WTC11 (cell line): ENCODE measurements around the gene DOK4. TPM values are rescaled to one million over a fixed set of nuclear protein-coding genes. Genes with fewer than 3 reads are reported as not detected.

ENCODE experiments used
- ATAC-seq: fragments of 200-7000 bp; cut with Tn5 transposase; 2 replicates; pipeline ENCODE4 v1.10.0; 2021; ENCODE audit warnings: mild to moderate bottlenecking, moderate library complexity
- CTCF ChIA-PET: fragments of 300-600 bp; sonication (Branson Sonifier 250); formaldehyde crosslinking; loops from one replicate; lab custom pipeline; 2021; ENCODE audit warnings: antibody characterized with exemption; lab: Charles Lee
- POLR2A ChIA-PET: fragments of 350-600 bp; sonication (Branson Sonifier 250); formaldehyde crosslinking; loops from one replicate; lab custom pipeline; 2021; ENCODE audit warnings: antibody characterized with exemption; lab: Charles Lee
- DNase-seq: peaks from one replicate; pipeline ENCODE4 v3.0.0; 2021; ENCODE audit warnings: low spot score
- H3K27ac Mint-ChIP-seq: 2 replicates; pipeline ENCODE4 v1.8.0; 2021; ENCODE audit warnings: mixed read lengths
- H3K27me3 Mint-ChIP-seq: 2 replicates; pipeline ENCODE4 v1.8.0; 2021; ENCODE audit warnings: low read depth, mild to moderate bottlenecking, moderate library complexity, mixed read lengths
- H3K36me3 Mint-ChIP-seq: 2 replicates; pipeline ENCODE4 v1.8.0; 2021; ENCODE audit warnings: mixed read lengths
- H3K4me1 Mint-ChIP-seq: 2 replicates; pipeline ENCODE4 v1.8.0; 2022; ENCODE audit warnings: mixed read lengths
- H3K4me3 Mint-ChIP-seq: 2 replicates; pipeline ENCODE4 v1.8.0; 2021; ENCODE audit warnings: mild to moderate bottlenecking, moderate library complexity, mixed read lengths
- H3K9me3 Mint-ChIP-seq: 2 replicates; pipeline ENCODE4 v1.8.0; 2021; ENCODE audit warnings: mixed read lengths
- FOXK1 ChIP-seq: sonication (generic); formaldehyde crosslinking; IDR thresholded peaks from 2 replicates; pipeline ENCODE4 v1.8.0; 2022; ENCODE audit warnings: mild to moderate bottlenecking, moderate library complexity, missing genetic modification reagents
- NFATC4 ChIP-seq: fragments of 250-450 bp; sonication (Bioruptor Pico); IDR thresholded peaks from 2 replicates; pipeline ENCODE4 v1.9.0; 2021; ENCODE audit warnings: mild to moderate bottlenecking
- NFE2L1 ChIP-seq: sonication (generic); formaldehyde crosslinking; IDR thresholded peaks from 2 replicates; pipeline ENCODE4 v1.8.1; 2023; ENCODE audit warnings: missing genetic modification reagents
- NR1H2 ChIP-seq: sonication (generic); formaldehyde crosslinking; IDR thresholded peaks from 2 replicates; pipeline ENCODE4 v1.9.0; 2021; ENCODE audit warnings: mild to moderate bottlenecking, moderate library complexity, missing genetic modification reagents
- SMAD4 ChIP-seq: sonication (generic); formaldehyde crosslinking; IDR thresholded peaks from 2 replicates; pipeline ENCODE4 v1.8.0; 2022; ENCODE audit warnings: mild to moderate bottlenecking, missing genetic modification reagents
- TEAD1 ChIP-seq: sonication (generic); formaldehyde crosslinking; IDR thresholded peaks from 2 replicates; pipeline ENCODE4 v1.8.0; 2022; ENCODE audit warnings: mild to moderate bottlenecking, missing genetic modification reagents
- TEAD4 ChIP-seq: sonication (generic); formaldehyde crosslinking; IDR thresholded peaks from 2 replicates; pipeline ENCODE4 v1.8.0; 2022; ENCODE audit warnings: mild to moderate bottlenecking, missing genetic modification reagents
- ZNF121 ChIP-seq: sonication (generic); formaldehyde crosslinking; IDR thresholded peaks from 2 replicates; pipeline ENCODE4 v1.8.0; 2023; ENCODE audit warnings: missing genetic modification reagents
- ZNF219 ChIP-seq: sonication (generic); formaldehyde crosslinking; IDR thresholded peaks from 2 replicates; pipeline ENCODE4 v1.8.0; 2023; ENCODE audit warnings: missing genetic modification reagents, mild to moderate bottlenecking, borderline replicate concordance
- ZNF232 ChIP-seq: sonication (generic); formaldehyde crosslinking; IDR thresholded peaks from 2 replicates; pipeline ENCODE4 v1.8.0; 2022; ENCODE audit warnings: mild to moderate bottlenecking, missing genetic modification reagents
- total RNA-seq: library from RNA; stranded (reverse); gene quantifications from 3 replicates; pipeline ENCODE4 v1.2.3, GENCODE V29; 2021
- TF ChIP-seq, protein P1 (sequence below): sonication (generic); formaldehyde crosslinking; conservative IDR thresholded peaks from 2 replicates; pipeline ENCODE4 v1.8.1; 2022; ENCODE audit warnings: mild to moderate bottlenecking, missing genetic modification reagents
- TF ChIP-seq, protein P2 (sequence below): sonication (generic); formaldehyde crosslinking; IDR thresholded peaks from 2 replicates; pipeline ENCODE4 v1.8.0; 2023; ENCODE audit warnings: mild to moderate bottlenecking, missing genetic modification reagents
- TF ChIP-seq, protein P3 (sequence below): fragments of 250-450 bp; sonication (Bioruptor Pico); IDR thresholded peaks from 2 replicates; pipeline ENCODE4 v1.9.0; 2021; ENCODE audit warnings: mild to moderate bottlenecking
- TF ChIP-seq, protein P4 (sequence below): sonication (generic); formaldehyde crosslinking; IDR thresholded peaks from 2 replicates; pipeline ENCODE4 v1.8.1; 2023; ENCODE audit warnings: mild to moderate bottlenecking, moderate library complexity, missing genetic modification reagents
- TF ChIP-seq, protein P5 (sequence below): fragments of 250-450 bp; sonication (Bioruptor Pico); IDR thresholded peaks from 2 replicates; pipeline ENCODE4 v1.8.0; 2021; ENCODE audit warnings: mild to moderate bottlenecking
- TF ChIP-seq, protein P6 (sequence below): sonication (generic); formaldehyde crosslinking; IDR thresholded peaks from 2 replicates; pipeline ENCODE4 v1.8.1; 2022; ENCODE audit warnings: missing genetic modification reagents, borderline replicate concordance
- TF ChIP-seq, protein P7 (sequence below): sonication (generic); formaldehyde crosslinking; IDR thresholded peaks from 2 replicates; pipeline ENCODE4 v1.8.0; 2022; ENCODE audit warnings: mild to moderate bottlenecking, missing genetic modification reagents

DOK4 gene
- total RNA-seq, 1 experiment from 2014 or later, result 25.0 TPM

DNA sequence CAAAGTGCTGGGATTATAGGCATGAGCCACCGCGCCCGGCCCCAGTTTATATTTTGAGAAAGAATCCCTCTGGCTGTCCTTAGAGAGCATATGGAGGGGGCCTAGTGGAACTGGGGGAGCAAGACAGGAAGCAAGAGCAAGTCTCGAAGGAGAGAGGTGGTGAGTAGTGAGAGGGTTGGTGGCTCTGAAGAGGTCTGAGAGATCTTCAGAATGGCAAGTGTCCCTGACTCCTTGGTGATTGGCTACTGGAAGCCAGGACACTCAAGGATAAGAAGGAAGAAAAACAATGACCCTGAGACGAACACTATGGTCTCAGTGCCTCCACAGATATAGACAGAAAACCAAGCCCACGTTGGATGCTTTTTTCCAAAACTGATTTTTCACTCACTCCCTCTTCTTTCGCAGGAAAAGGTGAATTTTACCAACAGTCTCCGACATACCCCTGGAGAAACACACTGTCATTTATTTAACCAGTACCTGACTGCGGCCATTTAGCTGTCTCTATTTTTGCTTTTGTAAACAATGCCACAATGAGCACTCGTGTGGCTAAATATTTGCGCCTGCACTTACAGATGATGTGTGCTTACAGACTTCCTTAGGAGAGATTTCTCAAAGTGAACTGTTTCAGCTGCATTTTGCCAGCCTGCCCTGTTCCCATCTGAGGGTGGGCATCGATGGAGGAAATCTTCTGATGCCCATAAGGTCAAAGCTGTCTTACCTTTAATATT, 15.9 kb upstream of the DOK4 start:
- Mint-ChIP-seq H3K27ac (no peak overlapping the region), H3K4me3 (no peak overlapping the region), H3K27me3 (no peaks in the 10 kb centered on the region), H3K9me3 (no peaks in the 10 kb centered on the region), H3K4me1 (peaks cover 11% of the 10 kb centered on the region), H3K36me3 (no peaks in the 10 kb centered on the region)
- no peak for TF ChIP-seq FOXK1 (CRISPR knock-in tag)
- TF ChIP-seq, protein P1, sequence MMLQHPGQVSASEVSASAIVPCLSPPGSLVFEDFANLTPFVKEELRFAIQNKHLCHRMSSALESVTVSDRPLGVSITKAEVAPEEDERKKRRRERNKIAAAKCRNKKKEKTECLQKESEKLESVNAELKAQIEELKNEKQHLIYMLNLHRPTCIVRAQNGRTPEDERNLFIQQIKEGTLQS (CRISPR knock-in tag), result no peak
- no peak for TF ChIP-seq TEAD4 (CRISPR knock-in tag)
- TF ChIP-seq NR1H2 (CRISPR knock-in tag), result no peak
- TF ChIP-seq, protein P2, sequence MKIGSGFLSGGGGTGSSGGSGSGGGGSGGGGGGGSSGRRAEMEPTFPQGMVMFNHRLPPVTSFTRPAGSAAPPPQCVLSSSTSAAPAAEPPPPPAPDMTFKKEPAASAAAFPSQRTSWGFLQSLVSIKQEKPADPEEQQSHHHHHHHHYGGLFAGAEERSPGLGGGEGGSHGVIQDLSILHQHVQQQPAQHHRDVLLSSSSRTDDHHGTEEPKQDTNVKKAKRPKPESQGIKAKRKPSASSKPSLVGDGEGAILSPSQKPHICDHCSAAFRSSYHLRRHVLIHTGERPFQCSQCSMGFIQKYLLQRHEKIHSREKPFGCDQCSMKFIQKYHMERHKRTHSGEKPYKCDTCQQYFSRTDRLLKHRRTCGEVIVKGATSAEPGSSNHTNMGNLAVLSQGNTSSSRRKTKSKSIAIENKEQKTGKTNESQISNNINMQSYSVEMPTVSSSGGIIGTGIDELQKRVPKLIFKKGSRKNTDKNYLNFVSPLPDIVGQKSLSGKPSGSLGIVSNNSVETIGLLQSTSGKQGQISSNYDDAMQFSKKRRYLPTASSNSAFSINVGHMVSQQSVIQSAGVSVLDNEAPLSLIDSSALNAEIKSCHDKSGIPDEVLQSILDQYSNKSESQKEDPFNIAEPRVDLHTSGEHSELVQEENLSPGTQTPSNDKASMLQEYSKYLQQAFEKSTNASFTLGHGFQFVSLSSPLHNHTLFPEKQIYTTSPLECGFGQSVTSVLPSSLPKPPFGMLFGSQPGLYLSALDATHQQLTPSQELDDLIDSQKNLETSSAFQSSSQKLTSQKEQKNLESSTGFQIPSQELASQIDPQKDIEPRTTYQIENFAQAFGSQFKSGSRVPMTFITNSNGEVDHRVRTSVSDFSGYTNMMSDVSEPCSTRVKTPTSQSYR, result no peak
- TF ChIP-seq, protein P3, sequence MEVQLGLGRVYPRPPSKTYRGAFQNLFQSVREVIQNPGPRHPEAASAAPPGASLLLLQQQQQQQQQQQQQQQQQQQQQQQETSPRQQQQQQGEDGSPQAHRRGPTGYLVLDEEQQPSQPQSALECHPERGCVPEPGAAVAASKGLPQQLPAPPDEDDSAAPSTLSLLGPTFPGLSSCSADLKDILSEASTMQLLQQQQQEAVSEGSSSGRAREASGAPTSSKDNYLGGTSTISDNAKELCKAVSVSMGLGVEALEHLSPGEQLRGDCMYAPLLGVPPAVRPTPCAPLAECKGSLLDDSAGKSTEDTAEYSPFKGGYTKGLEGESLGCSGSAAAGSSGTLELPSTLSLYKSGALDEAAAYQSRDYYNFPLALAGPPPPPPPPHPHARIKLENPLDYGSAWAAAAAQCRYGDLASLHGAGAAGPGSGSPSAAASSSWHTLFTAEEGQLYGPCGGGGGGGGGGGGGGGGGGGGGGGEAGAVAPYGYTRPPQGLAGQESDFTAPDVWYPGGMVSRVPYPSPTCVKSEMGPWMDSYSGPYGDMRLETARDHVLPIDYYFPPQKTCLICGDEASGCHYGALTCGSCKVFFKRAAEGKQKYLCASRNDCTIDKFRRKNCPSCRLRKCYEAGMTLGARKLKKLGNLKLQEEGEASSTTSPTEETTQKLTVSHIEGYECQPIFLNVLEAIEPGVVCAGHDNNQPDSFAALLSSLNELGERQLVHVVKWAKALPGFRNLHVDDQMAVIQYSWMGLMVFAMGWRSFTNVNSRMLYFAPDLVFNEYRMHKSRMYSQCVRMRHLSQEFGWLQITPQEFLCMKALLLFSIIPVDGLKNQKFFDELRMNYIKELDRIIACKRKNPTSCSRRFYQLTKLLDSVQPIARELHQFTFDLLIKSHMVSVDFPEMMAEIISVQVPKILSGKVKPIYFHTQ (CRISPR knock-in tag), result no peak
- no peak for TF ChIP-seq ZNF219 (CRISPR knock-in tag)
- TF ChIP-seq TEAD1 (CRISPR knock-in tag), result no peak
- TF ChIP-seq, protein P4, sequence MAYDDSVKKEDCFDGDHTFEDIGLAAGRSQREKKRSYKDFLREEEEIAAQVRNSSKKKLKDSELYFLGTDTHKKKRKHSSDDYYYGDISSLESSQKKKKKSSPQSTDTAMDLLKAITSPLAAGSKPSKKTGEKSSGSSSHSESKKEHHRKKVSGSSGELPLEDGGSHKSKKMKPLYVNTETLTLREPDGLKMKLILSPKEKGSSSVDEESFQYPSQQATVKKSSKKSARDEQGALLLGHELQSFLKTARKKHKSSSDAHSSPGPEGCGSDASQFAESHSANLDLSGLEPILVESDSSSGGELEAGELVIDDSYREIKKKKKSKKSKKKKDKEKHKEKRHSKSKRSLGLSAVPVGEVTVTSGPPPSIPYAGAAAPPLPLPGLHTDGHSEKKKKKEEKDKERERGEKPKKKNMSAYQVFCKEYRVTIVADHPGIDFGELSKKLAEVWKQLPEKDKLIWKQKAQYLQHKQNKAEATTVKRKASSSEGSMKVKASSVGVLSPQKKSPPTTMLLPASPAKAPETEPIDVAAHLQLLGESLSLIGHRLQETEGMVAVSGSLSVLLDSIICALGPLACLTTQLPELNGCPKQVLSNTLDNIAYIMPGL, result no peak
- no peak for TF ChIP-seq NFATC4 (CRISPR knock-in tag)
- TF ChIP-seq ZNF121 (CRISPR knock-in tag), result no peak
- TF ChIP-seq, protein P5, sequence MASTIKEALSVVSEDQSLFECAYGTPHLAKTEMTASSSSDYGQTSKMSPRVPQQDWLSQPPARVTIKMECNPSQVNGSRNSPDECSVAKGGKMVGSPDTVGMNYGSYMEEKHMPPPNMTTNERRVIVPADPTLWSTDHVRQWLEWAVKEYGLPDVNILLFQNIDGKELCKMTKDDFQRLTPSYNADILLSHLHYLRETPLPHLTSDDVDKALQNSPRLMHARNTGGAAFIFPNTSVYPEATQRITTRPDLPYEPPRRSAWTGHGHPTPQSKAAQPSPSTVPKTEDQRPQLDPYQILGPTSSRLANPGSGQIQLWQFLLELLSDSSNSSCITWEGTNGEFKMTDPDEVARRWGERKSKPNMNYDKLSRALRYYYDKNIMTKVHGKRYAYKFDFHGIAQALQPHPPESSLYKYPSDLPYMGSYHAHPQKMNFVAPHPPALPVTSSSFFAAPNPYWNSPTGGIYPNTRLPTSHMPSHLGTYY (CRISPR knock-in tag), result no peak
- no peak for TF ChIP-seq SMAD4 (CRISPR knock-in tag)
- no peak for TF ChIP-seq ZNF232 (CRISPR knock-in tag)
- TF ChIP-seq, protein P6, sequence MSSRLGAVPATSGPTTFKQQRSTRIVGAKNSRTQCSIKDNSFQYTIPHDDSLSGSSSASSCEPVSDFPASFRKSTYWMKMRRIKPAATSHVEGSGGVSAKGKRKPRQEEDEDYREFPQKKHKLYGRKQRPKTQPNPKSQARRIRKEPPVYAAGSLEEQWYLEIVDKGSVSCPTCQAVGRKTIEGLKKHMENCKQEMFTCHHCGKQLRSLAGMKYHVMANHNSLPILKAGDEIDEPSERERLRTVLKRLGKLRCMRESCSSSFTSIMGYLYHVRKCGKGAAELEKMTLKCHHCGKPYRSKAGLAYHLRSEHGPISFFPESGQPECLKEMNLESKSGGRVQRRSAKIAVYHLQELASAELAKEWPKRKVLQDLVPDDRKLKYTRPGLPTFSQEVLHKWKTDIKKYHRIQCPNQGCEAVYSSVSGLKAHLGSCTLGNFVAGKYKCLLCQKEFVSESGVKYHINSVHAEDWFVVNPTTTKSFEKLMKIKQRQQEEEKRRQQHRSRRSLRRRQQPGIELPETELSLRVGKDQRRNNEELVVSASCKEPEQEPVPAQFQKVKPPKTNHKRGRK, result no peak
- no peak for TF ChIP-seq NFE2L1 (CRISPR knock-in tag)
- TF ChIP-seq, protein P7, sequence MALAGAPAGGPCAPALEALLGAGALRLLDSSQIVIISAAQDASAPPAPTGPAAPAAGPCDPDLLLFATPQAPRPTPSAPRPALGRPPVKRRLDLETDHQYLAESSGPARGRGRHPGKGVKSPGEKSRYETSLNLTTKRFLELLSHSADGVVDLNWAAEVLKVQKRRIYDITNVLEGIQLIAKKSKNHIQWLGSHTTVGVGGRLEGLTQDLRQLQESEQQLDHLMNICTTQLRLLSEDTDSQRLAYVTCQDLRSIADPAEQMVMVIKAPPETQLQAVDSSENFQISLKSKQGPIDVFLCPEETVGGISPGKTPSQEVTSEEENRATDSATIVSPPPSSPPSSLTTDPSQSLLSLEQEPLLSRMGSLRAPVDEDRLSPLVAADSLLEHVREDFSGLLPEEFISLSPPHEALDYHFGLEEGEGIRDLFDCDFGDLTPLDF (CRISPR knock-in tag), result no peak
- DNase-seq (no peak), ATAC-seq (no peak)
- ChIA-PET POLR2A (no interaction called here), CTCF (interaction anchor here (0.5 to 1.4 kb wide), 5 partner anchors 10 to 363 kb away, joined by 3 to 6 read pairs (median 3); partner anchors contain the start of gene DOK4)
